ENCODE measurements around the gene ALOX15B. TPM values are rescaled to one million over a fixed set of nuclear protein-coding genes. Genes with fewer than 3 reads are reported as not detected.

Gene ALOX15B
- total RNA-seq, 1 experiment from 2014 or later = not detected

- TF ChIP-seq CTCF (conservative IDR thresholded peaks at IDR 0.05) = no peak
- no peak for TF ChIP-seq EZH2 (IDR thresholded peaks at IDR 0.05; ENCODE audit: low read depth)
- BruUV-seq (replicated peaks) = no TSS peak
- CTCF ChIA-PET = no interaction called here
- POLR2A ChIA-PET (ENCODE audit: unreplicated experiment) = no interaction called here
- H3K4me1 ChIP-seq (replicated peaks; ENCODE audit: insufficient read depth) = no peaks in the 10 kb centered on the region
- 0 out of 2 replicates have a peak, but pooled peaks cover 3% of the 10 kb centered on the region for H3K27me3 ChIP-seq (ENCODE audit: insufficient read depth, low read depth)
- H3K79me2 ChIP-seq (ENCODE audit: low read depth) = no peaks in the 10 kb centered on the region
- H3F3A ChIP-seq (ENCODE audit: insufficient read depth, low read depth) = no peaks in the 10 kb centered on the region
- H4K20me1 ChIP-seq (ENCODE audit: insufficient read depth) = no peaks in the 10 kb centered on the region
- H3K9me3 ChIP-seq (ENCODE audit: insufficient read depth, low read depth) = no peaks in the 10 kb centered on the region
- no peaks in the 10 kb centered on the region for H3K36me3 ChIP-seq (ENCODE audit: low read depth)
- H3K4me3 ChIP-seq = no peak overlapping the region
- H3K9me2 ChIP-seq (ENCODE audit: insufficient read depth) = no peaks in the 10 kb centered on the region
- DNase-seq = no peak
- no peak overlapping the region for H3K4me2 ChIP-seq
- H2AFZ ChIP-seq = no peak overlapping the region
- H3K27ac ChIP-seq = no peak overlapping the region
- intact Hi-C loops (cut with micrococcal nuclease; ENCODE audit: unreplicated experiment) = no loop called here
These were observed 35.9 kb upstream of the ALOX15B start for GRCh38 chr17:8002721-8003593.

- H3K27me3 ChIP-seq (ENCODE audit: insufficient read depth, low read depth) = 0 out of 2 replicates have a peak, but pooled peaks cover 3% of the 10 kb centered on the region
- no peaks in the 10 kb centered on the region for H3K9me2 ChIP-seq (ENCODE audit: insufficient read depth)
- no peaks in the 10 kb centered on the region for H3K4me1 ChIP-seq (replicated peaks; ENCODE audit: insufficient read depth)
- TF ChIP-seq EZH2 (IDR thresholded peaks at IDR 0.05; ENCODE audit: low read depth) = no peak
- no peak for TF ChIP-seq CTCF (conservative IDR thresholded peaks at IDR 0.05)
- H3K79me2 ChIP-seq (ENCODE audit: low read depth) = no peaks in the 10 kb centered on the region
- BruUV-seq (replicated peaks) = no TSS peak
- no peak for DNase-seq
- H4K20me1 ChIP-seq (ENCODE audit: insufficient read depth) = no peaks in the 10 kb centered on the region
- H3K36me3 ChIP-seq (ENCODE audit: low read depth) = no peaks in the 10 kb centered on the region
- ChIA-PET CTCF (interaction anchor here (1.5 kb wide), 1 partner anchor 14 kb away, joined by 4 read pairs; no protein-coding TSS in a partner anchor), POLR2A (ENCODE audit: unreplicated experiment) (no interaction called here)
- H3K4me3 ChIP-seq = no peak overlapping the region
- no peak overlapping the region for H2AFZ ChIP-seq
- no peaks in the 10 kb centered on the region for H3F3A ChIP-seq (ENCODE audit: insufficient read depth, low read depth)
- intact Hi-C loops (cut with micrococcal nuclease; ENCODE audit: unreplicated experiment) = no loop called here
- H3K27ac ChIP-seq = no peak overlapping the region
- no peak overlapping the region for H3K4me2 ChIP-seq
- no peaks in the 10 kb centered on the region for H3K9me3 ChIP-seq (ENCODE audit: insufficient read depth, low read depth)
These were observed 35.2 kb upstream of the ALOX15B start for GRCh38 chr17:8003594-8004181.

- Histone ChIP-seq H3K9me3 (ENCODE audit: insufficient read depth, low read depth) (no peaks in the 10 kb centered on the region), H4K20me1 (ENCODE audit: insufficient read depth) (no peaks in the 10 kb centered on the region), H3K4me1 (replicated peaks; ENCODE audit: insufficient read depth) (no peaks in the 10 kb centered on the region), H3K27me3 (ENCODE audit: insufficient read depth, low read depth) (0 out of 2 replicates have a peak, but pooled peaks cover 3% of the 10 kb centered on the region), H2AFZ (no peak overlapping the region), H3K9me2 (ENCODE audit: insufficient read depth) (no peaks in the 10 kb centered on the region), H3K79me2 (ENCODE audit: low read depth) (no peaks in the 10 kb centered on the region), H3K4me2 (no peak overlapping the region), H3K36me3 (ENCODE audit: low read depth) (no peaks in the 10 kb centered on the region), H3K27ac (no peak overlapping the region), H3F3A (ENCODE audit: insufficient read depth, low read depth) (no peaks in the 10 kb centered on the region), H3K4me3 (no peak overlapping the region)
- CTCF ChIA-PET = interaction anchor here (0.5 to 1.5 kb wide), 3 partner anchors 15 to 540 kb away, joined by 3 to 7 read pairs (median 4); no protein-coding TSS in a partner anchor
- no TSS peak for BruUV-seq (replicated peaks)
- intact Hi-C loops (cut with micrococcal nuclease; ENCODE audit: unreplicated experiment) = no loop called here
- POLR2A ChIA-PET (ENCODE audit: unreplicated experiment) = interaction anchor here (0.7 kb wide), 1 partner anchor 92 kb away, joined by 7 read pairs; no protein-coding TSS in a partner anchor
- no peak for TF ChIP-seq CTCF (conservative IDR thresholded peaks at IDR 0.05)
- TF ChIP-seq EZH2 (IDR thresholded peaks at IDR 0.05; ENCODE audit: low read depth) = no peak
- no peak for DNase-seq
These were observed 34.0 kb upstream of the ALOX15B start for GRCh38 chr17:8004899-8005298.

All from PC-9 (cell line).